ENCODE data around the gene STMN3.

STMN3 gene

DNA sequence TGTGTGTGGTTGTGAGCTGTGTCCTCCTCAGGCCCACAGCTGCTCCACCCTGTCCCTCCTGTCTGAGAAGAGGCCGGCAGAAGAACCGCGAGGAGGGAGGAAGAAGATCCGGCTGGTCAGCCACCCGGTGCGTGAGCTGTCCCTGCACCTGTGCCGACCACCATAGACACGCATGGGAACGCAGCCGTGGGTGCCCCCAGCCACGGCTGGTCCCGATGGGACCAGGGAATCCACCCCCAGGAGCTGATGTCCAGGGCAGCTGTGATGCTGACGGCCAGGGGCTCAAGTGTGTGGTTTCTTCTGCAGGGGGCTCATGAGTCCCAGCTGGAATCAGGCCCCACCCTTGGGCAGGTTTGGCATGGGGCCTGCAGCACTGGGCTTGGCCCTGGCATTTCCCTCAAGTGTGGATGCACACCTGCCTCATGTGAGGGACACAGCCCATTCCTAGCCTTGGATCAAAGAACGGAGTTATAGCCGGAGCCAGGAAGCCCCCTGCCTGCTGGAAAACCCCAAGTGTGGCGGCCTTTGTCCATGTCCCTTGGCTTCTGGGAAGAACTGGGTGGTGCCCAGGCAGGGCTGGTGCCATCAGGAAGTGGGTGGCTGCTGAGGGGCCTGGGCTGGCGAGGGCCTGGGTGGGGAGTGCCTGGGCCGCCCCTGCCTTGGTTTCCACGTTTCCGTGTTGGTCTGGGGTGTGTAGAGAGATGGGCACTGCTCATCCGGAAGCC lies 38.6 kb upstream of the STMN3 start:
- no peak for DNase-seq

DNA sequence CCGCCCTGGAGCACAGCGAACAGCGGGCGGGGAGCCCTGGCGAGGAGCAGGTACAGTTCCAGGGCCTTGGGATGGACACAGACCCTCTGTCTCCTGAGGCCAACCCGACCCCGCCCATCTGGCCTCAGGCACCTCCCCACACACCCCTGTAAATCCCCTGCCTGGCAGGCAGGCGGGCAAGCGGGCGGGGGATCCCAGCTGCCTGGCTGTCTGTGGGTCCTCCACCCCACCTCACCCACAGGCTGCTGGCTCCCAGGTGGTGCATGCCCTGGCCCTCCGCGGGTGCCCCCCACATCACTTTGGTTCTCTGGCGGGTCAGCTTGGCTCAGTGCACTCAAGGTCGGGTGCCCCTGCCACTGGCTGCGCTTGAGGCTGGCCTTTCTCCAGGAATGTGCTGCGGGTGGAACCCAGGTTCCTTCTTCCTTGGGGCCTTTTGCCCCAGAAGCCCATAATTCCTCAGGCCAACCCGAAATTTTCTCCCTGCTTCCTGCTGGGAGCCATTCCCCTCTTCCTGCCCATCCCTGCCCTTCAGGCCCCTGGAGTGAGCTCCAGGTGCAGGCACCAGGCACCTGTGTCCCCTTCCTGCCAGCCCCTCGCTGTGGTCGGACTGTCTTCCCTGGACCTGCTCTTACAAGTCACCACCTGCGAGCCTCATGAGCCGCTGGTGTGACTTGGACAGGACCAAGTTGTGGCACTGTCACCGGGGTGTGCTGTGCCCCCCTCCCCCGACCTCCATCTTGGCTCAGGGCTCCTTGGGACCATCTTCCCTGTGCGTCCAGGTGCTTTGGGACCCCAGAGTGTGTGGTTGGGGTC lies 37.9 kb upstream of the STMN3 start:
- no peak for DNase-seq

DNA sequence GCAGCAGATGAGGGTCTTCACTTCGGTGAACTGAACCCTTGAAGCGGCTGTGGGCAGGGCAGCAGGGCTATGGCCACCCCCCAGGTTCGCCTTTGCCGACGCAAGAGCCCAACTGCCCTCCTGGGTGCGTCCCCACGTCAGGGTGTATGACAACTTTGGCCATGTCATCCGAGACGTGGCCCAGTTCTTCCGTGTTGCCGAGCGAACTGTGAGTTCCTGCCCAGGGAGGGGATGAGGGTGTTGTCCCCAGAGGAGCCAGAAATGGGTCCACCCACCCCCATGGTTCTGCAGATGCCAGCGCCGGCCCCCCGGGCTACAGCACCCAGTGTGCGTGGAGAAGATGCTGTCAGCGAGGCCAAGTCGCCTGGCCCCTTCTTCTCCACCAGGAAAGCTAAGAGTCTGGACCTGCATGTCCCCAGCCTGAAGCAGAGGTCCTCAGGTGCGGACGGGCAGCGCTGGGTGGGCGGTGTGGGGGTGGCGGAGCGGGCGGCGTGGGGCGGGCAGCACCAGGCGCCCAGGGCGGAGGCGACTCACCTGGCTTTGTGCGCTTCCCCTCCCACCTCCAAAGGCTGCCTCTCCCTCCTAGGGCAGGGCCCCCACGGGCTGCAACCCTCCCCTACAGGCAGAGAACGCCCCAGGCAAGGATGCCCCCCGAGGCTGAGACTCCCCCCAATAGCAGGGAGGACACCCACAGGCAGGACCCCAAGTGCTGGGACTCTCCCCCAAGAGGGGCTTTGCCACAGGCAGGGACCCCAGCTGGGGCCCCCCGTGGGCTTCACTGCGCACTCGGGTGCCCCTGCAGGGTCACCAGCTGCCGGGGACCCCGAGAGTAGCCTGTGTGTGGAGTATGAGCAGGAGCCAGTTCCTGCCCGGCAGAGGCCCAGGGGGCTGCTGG lies 37.0 kb upstream of the STMN3 start:
- DNase-seq, result no peak

DNA sequence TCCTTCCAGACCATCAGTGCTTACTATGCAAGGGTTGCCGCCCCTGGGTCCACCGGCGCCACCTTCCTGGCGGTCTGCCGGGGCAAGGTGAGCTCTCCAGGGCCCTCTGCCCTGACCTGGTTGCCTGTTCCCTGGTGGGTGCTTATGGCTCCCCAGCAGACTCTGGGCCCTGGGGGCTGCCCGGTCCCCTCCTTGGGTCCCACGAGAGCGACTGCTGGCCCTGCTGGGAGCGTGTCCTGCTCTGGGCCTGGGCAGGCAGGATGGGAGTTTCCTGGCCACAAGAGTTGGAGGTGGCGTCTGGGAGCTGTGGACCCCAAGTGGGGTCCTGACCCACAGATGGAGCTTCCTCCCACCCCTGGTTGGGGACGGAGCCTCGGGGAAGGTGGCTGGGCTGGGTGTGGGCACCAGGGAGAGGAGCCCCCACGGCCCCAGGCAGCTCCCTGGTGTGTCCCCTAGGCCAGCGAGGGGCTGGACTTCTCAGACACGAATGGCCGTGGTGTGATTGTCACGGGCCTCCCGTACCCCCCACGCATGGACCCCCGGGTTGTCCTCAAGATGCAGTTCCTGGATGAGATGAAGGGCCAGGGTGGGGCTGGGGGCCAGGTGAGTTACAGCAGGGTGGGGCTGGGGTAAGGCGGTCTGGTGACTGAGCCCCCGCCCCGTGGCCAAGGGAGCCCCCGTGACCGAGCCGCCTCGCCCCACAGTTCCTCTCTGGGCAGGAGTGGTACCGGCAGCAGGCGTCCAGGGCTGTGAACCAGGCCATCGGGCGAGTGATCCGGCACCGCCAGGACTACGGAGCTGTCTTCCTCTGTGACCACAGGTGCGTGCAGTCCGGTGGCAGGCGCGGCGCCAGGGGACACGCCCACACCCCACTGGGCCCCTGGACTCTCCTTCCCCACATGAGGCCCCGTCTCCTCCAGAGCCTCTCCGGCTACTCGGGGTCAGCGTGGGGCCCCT lies 36.1 kb upstream of the STMN3 start:
- no peak for DNase-seq

DNA sequence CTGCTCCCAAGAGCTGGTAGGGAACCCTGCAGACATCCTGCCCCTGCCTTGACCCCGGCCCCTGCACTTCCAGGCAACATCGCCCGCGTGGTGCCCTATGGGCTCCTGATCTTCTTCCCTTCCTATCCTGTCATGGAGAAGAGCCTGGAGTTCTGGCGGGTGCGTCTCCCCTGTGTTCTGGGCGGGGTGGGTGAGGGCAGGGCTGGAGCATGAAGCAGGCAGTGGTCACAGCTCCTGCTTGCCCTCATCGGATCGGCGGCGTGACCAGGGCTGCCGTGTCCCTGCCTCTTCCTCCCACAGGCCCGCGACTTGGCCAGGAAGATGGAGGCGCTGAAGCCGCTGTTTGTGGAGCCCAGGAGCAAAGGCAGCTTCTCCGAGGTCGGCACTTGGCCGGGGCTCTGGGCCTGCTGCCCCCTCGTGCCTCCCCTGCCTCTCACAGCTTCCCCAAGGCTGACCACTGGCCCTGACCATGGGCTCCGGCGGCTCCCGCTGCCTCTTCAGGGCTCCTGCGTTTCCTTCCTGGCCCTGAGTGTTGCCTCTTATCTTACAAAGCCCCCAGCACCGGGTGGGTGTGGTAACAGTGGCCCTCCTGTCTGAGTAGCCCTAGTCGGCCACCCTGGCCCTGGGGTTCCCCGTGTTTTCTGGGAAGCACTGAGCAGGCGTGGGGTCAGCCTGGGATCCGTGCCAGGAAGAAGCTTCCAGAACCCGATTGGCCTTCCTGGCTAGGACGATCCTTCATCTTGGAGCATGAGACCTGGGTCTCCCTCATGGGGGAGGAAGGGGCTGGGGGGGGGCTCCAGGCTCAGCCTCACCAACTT lies 35.2 kb upstream of the STMN3 start:
- no peak for DNase-seq

DNA sequence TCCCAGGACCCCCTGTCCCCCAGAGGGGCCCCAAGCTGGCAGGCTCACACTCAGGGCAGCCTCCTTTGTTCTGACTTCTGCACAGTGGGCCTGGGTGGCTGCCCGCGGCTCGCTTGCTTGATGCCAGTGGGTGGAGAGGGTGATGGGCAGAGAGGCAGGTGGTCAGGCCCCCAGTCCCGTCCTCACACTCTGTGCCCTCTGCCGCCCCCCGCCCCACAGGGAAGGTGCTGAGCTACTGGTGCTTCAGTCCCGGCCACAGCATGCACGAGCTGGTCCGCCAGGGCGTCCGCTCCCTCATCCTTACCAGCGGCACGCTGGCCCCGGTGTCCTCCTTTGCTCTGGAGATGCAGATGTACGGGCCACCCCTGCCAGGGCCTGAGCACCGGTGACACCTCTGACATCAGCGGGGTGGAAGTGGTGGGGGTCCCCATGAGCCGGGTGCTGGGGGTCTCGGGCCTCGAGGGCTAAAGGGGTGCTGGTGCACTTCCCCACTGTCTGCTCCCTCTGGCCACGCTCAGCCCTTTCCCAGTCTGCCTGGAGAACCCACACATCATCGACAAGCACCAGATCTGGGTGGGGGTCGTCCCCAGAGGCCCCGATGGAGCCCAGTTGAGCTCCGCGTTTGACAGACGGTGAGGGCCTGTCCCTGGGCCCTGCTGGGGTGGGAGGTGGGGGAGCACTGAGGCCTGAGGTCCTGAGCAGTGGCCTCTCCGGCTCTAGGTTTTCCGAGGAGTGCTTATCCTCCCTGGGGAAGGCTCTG lies 34.4 kb upstream of the STMN3 start:
- no peak for DNase-seq

DNA sequence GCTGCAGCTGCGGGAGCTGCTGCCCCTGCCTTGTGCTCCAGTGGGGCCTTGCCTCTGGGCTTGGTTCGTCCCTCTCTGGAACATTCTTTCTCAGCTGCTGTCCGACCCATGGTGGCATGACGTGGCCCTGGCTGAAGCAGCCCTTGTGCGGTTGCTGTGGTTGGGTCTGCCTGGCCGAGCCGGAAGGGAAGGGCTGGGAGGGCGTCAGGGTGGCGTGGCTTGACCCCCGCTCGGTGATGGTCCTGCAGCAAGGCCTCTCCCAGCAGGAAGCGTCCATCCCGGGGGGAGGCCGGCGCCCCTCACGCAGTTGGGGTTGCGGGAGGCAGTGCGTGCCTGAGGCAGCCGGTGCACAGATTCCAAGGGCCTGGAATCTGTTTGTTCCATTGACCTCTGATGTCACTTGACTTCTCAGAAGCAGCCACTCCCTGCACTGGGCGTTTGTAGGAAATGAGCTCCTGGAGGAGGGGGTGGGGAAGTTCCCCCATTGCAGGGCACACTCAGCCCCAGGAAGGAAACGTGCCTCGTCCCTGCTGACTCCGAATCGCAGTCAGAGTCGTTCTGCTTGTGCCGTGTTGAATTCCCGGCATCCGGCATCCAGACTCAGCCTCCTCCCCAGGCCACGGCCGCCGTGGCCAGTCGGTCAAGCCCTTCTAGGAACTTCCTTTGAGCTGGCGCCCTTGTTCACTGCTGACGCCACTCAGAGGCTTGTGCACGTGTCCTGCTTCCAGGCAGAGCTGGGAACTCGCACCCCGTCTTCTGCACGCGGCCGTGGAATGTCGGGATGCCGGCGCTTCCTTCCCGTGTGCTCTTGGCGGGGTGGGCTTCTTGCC lies 33.5 kb upstream of the STMN3 start:
- DNase-seq, result no peak

DNA sequence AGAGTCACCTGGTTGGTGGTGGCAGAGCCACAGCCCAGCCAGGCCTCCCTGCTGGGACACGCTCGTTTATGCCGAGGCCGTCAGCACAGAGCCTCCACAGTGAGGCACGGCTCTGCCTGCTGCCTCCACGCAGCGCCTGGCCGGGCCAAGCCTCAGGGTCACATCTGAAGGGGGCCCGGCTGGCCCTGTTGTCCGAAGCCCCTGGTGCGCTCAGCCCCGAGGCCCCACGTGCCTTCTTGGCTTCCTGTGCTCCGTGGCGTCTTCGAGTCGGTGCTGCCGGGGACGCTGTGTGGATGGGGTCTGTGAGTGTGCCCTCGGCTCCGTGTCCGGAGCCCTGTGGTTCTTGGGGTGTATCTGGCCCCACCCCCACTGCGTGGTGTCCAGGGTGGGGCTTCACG lies 32.9 kb upstream of the STMN3 start:
- no peak for DNase-seq

DNA sequence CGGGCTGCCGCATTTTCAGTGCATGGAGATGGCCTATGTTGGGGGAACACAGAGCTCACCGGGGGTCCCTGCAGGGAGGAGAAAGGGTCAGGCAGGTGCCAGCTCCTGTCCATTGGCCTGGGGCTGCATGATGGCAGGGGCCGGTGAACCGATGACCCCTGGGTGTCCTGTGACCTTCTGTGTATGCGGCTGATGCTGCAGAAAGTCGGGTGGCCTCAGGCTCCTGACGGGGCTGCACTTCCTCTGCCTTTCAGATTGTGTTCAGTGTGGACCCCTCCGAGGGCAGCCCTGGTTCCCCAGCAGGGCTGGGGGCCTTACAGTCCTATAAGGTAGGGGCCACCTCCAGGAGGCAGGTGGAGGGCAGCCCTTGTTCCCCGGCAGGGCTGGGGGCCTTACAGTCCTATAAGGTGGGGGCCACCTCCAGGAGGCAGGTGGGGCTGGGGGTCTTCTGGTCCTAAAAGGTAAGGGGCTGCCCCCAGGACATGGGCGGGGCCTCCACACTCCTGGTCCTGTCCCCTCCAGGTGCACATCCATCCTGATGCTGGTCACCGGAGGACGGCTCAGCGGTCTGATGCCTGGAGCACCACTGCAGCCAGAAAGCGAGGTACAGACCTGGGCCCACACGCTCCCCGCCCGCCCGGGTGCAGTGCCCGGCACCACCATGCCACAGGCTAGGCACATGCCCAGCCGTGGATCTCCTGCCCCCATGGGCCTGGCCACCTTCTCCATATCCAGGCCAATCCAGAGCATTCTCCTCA lies 32.2 kb upstream of the STMN3 start:
- no peak for DNase-seq

DNA sequence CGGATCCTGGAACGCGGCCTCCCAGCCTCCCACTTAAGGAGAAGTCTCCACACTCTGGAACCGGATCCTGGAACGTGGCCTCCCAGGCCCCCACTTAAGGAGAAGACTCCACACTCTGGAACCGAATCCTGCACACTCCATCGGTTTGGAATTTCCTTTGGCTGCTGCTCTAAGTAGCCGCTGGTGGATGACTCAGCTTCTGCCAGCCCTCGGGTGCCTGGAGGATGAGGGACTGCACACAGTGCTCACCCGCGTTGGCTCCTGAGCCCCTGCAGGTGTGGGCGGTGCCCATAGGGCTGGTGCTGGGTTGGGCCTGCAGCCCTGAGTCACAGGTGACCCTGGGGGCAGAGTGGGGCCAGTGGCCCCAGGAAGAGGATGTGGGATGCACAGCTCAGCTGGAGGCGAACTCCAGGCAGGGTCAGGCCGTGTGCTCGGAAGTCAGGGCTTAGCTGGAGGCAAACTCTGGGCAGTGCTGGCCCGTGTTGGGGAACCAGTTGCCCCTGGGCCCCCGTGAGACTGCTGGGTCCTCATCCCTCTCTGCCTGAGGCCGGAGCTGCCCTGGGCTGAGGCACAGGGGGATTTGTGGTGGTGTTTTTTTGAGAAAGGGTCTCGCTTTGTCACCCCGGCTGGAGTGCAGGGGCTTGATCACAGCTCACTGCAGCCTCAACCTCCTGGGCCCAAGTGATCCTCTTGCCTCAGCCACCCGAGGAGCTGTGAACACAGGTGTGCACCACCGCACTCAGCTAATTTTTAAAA lies 29.3 kb upstream of the STMN3 start:
- DNase-seq, result no peak

DNA sequence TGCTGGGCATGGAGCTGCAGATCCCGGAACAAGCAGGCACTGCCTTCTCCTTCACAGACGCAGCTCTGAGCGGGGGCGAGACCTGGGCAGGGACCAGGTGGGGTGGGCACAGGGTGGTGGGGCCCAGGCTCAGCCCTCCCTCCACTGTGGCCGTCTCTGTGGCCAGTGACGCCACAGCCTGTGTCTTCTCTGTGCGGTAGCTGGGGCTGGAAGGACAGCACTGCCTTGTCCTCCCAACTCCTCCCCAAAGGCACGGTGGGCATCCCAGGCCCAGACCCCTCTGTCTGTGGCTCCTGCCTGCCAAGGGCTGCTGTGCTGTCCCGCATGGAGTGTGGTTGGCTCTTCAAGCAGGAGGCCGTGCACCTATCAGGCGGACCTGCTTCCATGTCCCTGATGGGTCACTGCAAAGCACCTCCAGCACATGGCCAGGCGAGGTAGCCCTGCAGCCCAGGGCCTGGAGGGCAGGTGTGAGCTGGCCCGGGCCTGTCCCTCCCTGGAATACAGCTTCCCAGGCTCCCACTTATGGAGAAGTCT lies 28.5 kb upstream of the STMN3 start:
- DNase-seq, result no peak

DNA sequence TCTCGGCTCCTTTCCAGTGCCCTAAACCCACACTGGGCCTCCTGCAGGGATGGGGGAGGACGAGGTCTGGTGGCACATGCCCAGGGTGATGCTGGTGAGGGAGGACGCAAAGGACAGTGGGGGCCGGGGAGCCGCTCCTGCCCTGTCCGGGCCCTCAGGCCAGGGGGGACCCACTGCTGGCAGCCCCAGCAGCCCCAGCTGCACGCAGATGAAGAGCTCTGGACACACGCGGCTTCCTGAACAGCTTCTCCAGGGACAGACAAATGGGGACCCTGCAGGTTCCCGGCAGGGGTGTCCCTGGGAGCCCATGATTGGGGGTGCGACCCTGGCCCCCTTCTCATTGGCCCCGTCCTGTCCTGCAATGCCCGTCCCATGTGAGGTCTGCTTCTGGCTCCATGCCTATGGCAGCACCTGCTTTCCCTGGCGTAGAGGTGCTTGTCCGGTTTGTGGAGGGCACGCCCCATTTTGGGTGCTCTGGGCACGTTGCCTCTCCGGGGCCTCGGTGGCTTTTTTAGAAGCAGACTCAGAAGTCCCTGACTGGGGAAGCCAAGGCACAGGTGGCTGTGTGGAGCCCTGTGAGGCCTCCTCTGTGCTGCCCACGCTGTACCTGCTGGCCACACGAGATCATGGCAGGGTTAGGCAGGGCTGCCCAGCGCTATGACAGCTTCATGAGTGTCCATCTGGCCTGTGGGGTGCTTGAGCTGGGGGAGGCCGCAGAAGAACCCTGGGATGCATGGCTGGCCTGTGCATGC lies 27.8 kb upstream of the STMN3 start:
- no peak for DNase-seq

DNA sequence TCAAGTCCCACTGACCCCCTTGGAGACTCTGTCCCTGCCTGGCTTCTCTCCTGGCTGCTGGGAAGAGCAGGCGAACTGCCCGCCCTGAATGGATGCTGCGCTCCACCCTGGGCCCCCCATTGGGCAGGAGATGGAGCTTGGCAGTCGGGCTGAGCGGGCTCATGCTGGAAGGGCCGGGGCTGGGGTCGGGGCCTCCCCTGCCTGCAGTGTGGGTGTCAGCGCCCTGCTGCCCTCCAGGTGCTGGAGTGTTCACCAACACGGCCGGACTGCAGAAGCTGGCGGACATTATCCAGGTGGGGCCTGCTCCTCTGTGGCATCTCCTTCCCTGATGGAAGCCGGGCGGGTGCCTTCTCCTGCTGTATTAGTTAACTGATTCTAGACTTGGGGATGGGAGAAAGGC lies 27.2 kb upstream of the STMN3 start:
- DNase-seq, result no peak

DNA sequence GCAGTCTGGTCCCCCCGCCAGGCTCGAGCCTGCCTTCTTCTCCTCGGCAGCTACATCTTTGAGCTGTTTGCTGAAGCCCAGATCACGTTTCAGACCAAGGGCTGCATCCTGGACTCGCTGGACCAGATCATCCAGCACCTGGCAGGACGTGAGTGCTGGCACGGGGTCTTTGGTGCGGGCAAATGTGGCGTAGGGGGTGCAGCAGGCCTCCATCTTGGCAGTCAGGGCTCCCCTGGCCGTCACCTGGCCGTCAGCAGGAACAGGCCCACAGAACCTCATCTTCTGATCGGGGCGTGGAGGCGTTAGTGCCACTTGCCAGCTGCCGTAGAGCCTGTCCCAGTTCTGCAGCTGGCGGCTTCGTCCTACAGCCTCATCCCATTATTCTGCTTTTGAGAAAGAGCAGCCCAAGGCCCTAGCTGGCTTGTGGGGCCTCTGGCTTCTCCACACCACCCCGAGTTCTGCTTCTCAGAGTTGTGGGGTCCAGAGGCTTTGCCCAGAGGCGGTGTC lies 26.6 kb upstream of the STMN3 start:
- DNase-seq, result no peak

DNA sequence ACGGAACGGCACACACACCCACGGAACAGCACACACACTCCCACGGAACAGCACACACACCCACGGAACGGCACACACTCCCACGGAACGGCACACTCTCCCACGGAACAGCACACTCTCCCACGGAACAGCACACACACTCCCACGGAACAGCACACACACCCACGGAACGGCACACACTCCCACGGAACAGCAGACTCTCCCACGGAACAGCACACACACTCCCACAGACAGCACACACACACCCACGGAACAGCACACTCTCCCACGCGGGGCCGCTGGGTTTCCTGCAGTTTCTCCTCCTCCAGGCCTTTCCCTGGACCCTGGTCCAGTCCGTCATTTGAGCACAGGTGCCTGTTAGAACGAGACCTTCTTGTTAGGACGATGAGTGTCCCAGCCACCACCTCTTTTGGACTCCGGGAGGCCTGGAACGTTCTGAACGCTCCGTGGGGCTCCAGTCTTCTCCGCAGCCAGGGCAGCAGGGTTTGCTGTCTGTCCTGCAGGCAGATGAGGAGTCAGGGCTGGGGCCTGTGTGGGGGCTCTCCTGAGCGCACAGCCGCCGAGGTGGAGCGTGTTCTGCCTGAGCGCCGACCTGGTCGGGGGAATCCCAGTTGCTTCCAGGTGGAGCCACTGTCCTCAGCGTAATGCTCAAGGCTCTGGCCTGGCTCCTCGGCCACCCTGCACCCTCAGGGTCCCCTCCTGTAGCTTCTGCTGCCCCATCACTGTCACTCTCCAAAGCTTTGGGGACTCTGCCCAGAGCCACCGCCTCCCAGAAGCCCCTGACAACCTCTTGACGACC lies 25.6 kb upstream of the STMN3 start:
- DNase-seq, result no peak

DNA sequence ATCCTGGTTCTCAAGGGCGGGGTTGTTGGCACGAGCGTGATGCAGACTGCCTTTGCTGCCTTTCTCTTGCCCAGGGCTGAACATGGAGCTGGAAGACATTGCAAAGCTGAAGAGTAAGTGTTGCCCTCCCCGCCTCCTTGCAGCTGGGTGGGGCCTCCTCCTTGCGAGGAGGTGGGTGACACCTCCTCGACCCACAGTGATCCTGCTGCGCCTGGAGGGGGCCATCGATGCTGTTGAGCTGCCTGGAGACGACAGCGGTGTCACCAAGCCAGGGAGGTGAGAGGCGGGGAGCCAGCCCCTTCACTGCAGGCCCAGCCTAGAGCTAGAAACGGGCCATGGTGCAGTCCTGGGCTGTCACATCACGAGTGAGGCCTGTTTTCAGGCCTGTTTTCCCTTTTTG lies 24.8 kb upstream of the STMN3 start:
- DNase-seq, result no peak

Measured in NCI-H510A treated with DMSO at 0.1 percent for 48 hours (cell line).